A549 (cell line): ENCODE results near the gene ANKAR. TPM values are rescaled to one million over a fixed set of nuclear protein-coding genes. Genes with fewer than 3 reads are reported as not detected.

ENCODE experiments used
- ATAC-seq, 2 experiments: fragments of 200-7000 bp in 1 of 2; fragments of >200 bp in 1 of 2; cut with Nextera tagmentation in 1 of 2; cut with Tn5 transposase in 1 of 2; 3 replicates each; pipeline versions ENCODE4 v1.8.0 to v1.9.1; 2018 to 2020; ENCODE audit warnings: mild to moderate bottlenecking in 1 of 2, moderate library complexity in 1 of 2
- CTCF ChIA-PET: fragments of 300-600 bp; sonication (Branson Sonifier 250); formaldehyde crosslinking; extraction: SDS; loops from one replicate; lab custom pipeline; 2021; ENCODE audit warnings: antibody characterized with exemption, inconsistent platforms; lab: Yijun Ruan, JAX
- POLR2A ChIA-PET: fragments of 350-600 bp; formaldehyde crosslinking; extraction: SDS; loops from one replicate; lab custom pipeline; 2021; ENCODE audit warnings: antibody characterized with exemption, inconsistent platforms; lab: Yijun Ruan, JAX
- DNase-seq, 2 experiments: peaks; one replicate each; pipeline versions ENCODE4 v3.0.0 to v3.0.0-alpha.2; 2011 to 2016; ENCODE audit warnings: low read depth in 1 of 2, low spot score in 1 of 2
- FAIRE-seq: peaks from 2 replicates; lab custom pipeline; 2011; peaks lifted over from hg19 to GRCh38; lab: Jason Lieb, UNC
- H3K27ac ChIP-seq, 2 experiments: fragments of >200 bp; sonication (Bioruptor Twin); formaldehyde crosslinking; 3 replicates each; pipeline ENCODE4 v1.5.1; 2016 to 2017
- H3K4me1 ChIP-seq: fragments of >200 bp; sonication (Bioruptor Twin); formaldehyde crosslinking; 3 replicates; pipeline ENCODE4 v1.6.1; 2016
- H3K4me2 ChIP-seq: fragments of >200 bp; sonication (Bioruptor Twin); formaldehyde crosslinking; 3 replicates; pipeline ENCODE4 v1.6.1; 2016
- H3K4me3 ChIP-seq: fragments of >200 bp; sonication (Bioruptor Twin); formaldehyde crosslinking; 3 replicates; pipeline ENCODE4 v1.5.1; 2016
- H3K9me3 ChIP-seq: fragments of >200 bp; sonication (Bioruptor Twin); formaldehyde crosslinking; 3 replicates; pipeline ENCODE4 v1.6.1; 2016
- CBX8 ChIP-seq: fragments of 200-600 bp; sonication (generic); IDR thresholded peaks from 2 replicates; pipeline ENCODE4 v1.6.1; 2016
- CHD2 ChIP-seq: fragments of 150-350 bp; IDR thresholded peaks from 2 replicates; pipeline ENCODE4 v1.6.1; 2014; ENCODE audit warnings: low read length; ENCODE audit not compliant: partially characterized antibody
- EHF ChIP-seq: fragments of 250-450 bp; sonication (Bioruptor Pico); IDR thresholded peaks from 2 replicates; pipeline ENCODE4 v1.5.0; 2020; ENCODE audit warnings: mild to moderate bottlenecking
- FOSL2 ChIP-seq, 2 experiments: fragments of 450-650 bp in 1 of 2; fragments of >200 bp in 1 of 2; sonication (Bioruptor Twin) in 1 of 2; formaldehyde crosslinking; IDR thresholded peaks; 2 replicates each; pipeline versions ENCODE4 v1.5.0 to v1.6.1; 2016 to 2020; ENCODE audit warnings: mild to moderate bottlenecking in 1 of 2, moderate library complexity in 1 of 2
- GATA3 ChIP-seq: IDR thresholded peaks from 2 replicates; pipeline ENCODE4 v1.6.1; 2012; ENCODE audit warnings: borderline replicate concordance
- HEYL ChIP-seq: fragments of 250-450 bp; sonication (Bioruptor Pico); IDR thresholded peaks from 2 replicates; pipeline ENCODE4 v1.8.0; 2021; ENCODE audit warnings: mild to moderate bottlenecking, moderate library complexity
- HOXB13 ChIP-seq: fragments of 250-450 bp; sonication (Bioruptor Pico); IDR thresholded peaks from 2 replicates; pipeline ENCODE4 v1.5.0; 2020; ENCODE audit warnings: low read depth, mild to moderate bottlenecking, moderate library complexity
- HOXB5 ChIP-seq: fragments of 250-450 bp; sonication (Bioruptor Pico); IDR thresholded peaks from 2 replicates; pipeline ENCODE4 v1.5.0; 2020; ENCODE audit warnings: mild to moderate bottlenecking, moderate library complexity
- NPAS2 ChIP-seq: fragments of 250-450 bp; sonication (Bioruptor Pico); IDR thresholded peaks from 2 replicates; pipeline ENCODE4 v1.8.0; 2022; ENCODE audit warnings: mild to moderate bottlenecking, moderate library complexity, borderline replicate concordance
- NR3C1 ChIP-seq: fragments of >200 bp; sonication (Bioruptor Twin); formaldehyde crosslinking; IDR thresholded peaks from 3 replicates; pipeline ENCODE4 v1.6.1; 2017
- PBX3 ChIP-seq: IDR thresholded peaks from 2 replicates; pipeline ENCODE4 v1.6.1; 2012
- POLR2A ChIP-seq: IDR thresholded peaks from 2 replicates; pipeline ENCODE4 v1.6.1; 2012; ENCODE audit warnings: mild to moderate bottlenecking, low read length
- POLR2AphosphoS2 ChIP-seq: conservative IDR thresholded peaks from 2 replicates; pipeline ENCODE4 v1.6.1; 2012; ENCODE audit warnings: low read length, improper control_type of control experiment, inconsistent platforms
- RARB ChIP-seq: fragments of 250-450 bp; sonication (Bioruptor Pico); IDR thresholded peaks from 2 replicates; pipeline ENCODE4 v1.8.0; 2021; ENCODE audit warnings: mild to moderate bottlenecking, moderate library complexity
- RFX5 ChIP-seq: fragments of 450-650 bp; IDR thresholded peaks from 2 replicates; pipeline ENCODE4 v1.7.1; 2014; ENCODE audit warnings: antibody characterized with exemption, mild to moderate bottlenecking, moderate library complexity
- RNF2 ChIP-seq: fragments of 200-600 bp; sonication (generic); IDR thresholded peaks from 2 replicates; pipeline ENCODE4 v1.6.1; 2016; ENCODE audit warnings: low read depth, mild to moderate bottlenecking, antibody characterized with exemption, moderate library complexity, borderline replicate concordance
- TFCP2L1 ChIP-seq: fragments of 250-450 bp; sonication (Bioruptor Pico); IDR thresholded peaks from 2 replicates; pipeline ENCODE4 v1.5.0; 2021; ENCODE audit warnings: mild to moderate bottlenecking
- TP53 ChIP-seq: fragments of 250-450 bp; sonication (Bioruptor Pico); IDR thresholded peaks from 2 replicates; pipeline ENCODE4 v1.5.0; 2021; ENCODE audit warnings: mild to moderate bottlenecking, moderate library complexity
- ZC3H11A ChIP-seq: fragments of 450-650 bp; IDR thresholded peaks from 2 replicates; pipeline ENCODE4 v1.6.1; 2014; ENCODE audit warnings: antibody characterized with exemption, mild to moderate bottlenecking
- ZFP36 ChIP-seq: fragments of 450-650 bp; IDR thresholded peaks from 2 replicates; pipeline ENCODE4 v1.6.1; 2014; ENCODE audit warnings: borderline replicate concordance; ENCODE audit not compliant: partially characterized antibody
- ZNF302 ChIP-seq: fragments of 250-450 bp; sonication (Bioruptor Pico); IDR thresholded peaks from 2 replicates; pipeline ENCODE4 v1.9.0; 2021; ENCODE audit warnings: inconsistent platforms, mild to moderate bottlenecking, moderate library complexity
- ZSCAN20 ChIP-seq: fragments of 250-450 bp; sonication (Bioruptor Pico); IDR thresholded peaks from 2 replicates; pipeline ENCODE4 v1.8.0; 2022; ENCODE audit warnings: mild to moderate bottlenecking, moderate library complexity
- WGBS: methylation state at CpG from one replicate; pipeline ENCODE4 v1.1.6; 2017; ENCODE audit errors: missing lambda C conversion rate; 5-methylcytosine and 5-hydroxymethylcytosine counted together
- polyA plus RNA-seq, 4 experiments: library from polyadenylated mRNA; depleted of rRNA in 3 of 4; stranded (reverse); fragments of >200 nt; fragmentation: RNase III in 1 of 4; extraction: RNeasy Plus Mini Kit Qiagen cat#74134 plus additional on column Dnase treatment in 1 of 4; gene quantifications; 2 replicates in 3 of 4; 3 replicates in 1 of 4; pipeline ENCODE4 v1.2.3, GENCODE V29; 2011 to 2017
- TF ChIP-seq, protein P1 (sequence below): fragments of >200 bp; sonication (Bioruptor Twin); formaldehyde crosslinking; IDR thresholded peaks from 2 replicates; pipeline ENCODE4 v1.6.1; 2016
- TF ChIP-seq, protein P2 (sequence below): fragments of 250-450 bp; sonication (Bioruptor Pico); IDR thresholded peaks from 2 replicates; pipeline ENCODE4 v1.5.0; 2020; ENCODE audit warnings: low read depth, mild to moderate bottlenecking, moderate library complexity

Gene ANKAR
- polyA plus RNA-seq, 2 of the 4 experiments (the other 2 are of a cell fraction): 2.2 to 4.8 TPM

- no peak for FAIRE-seq
- POLR2A ChIA-PET: interaction anchor here (0.7 kb wide), 1 partner anchor 43 kb away, joined by 3 read pairs; no protein-coding TSS in a partner anchor
- H3K4me2 ChIP-seq: no peak overlapping the region
- no peak for DNase-seq
- H3K27ac ChIP-seq: no peak overlapping the region
- CTCF ChIA-PET: interaction anchor here (1.2 to 3.0 kb wide), 2 partner anchors 10 to 14 kb away, joined by 3 to 14 read pairs; partner anchors contain the start of gene ANKAR
- ATAC-seq: no peak
- H3K9me3 ChIP-seq: no peaks in the 10 kb centered on the region
- TF ChIP-seq CBX8 (no peak), FOSL2 (IDR thresholded peaks at IDR 0.05) (no peak), FOSL2 (CRISPR knock-in tag; IDR thresholded peaks at IDR 0.05) (no peak), ZSCAN20 (CRISPR knock-in tag) (no peak), RARB (CRISPR knock-in tag) (no peak), RFX5 (no peak), ZFP36 (no peak), NR3C1 (no peak), HOXB5 (no peak), RNF2 (no peak), ZC3H11A (no peak), POLR2AphosphoS2 (no peak), HEYL (CRISPR knock-in tag) (no peak), CHD2 (no peak)
- TF ChIP-seq, protein P1, sequence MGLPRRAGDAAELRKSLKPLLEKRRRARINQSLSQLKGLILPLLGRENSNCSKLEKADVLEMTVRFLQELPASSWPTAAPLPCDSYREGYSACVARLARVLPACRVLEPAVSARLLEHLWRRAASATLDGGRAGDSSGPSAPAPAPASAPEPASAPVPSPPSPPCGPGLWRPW: no peak
- no peaks in the 10 kb centered on the region for H3K4me1 ChIP-seq
- 92% methylated on average over 1 of the region's 1 CpG for WGBS
- no peak overlapping the region for H3K4me3 ChIP-seq
Measured at GRCh38 chr2:189684811-189685210, 10.3 kb downstream of the ANKAR start.

GRCh38 chr2:189685540-189686229 lies 11.2 kb downstream of the ANKAR start:
- 67% methylated on average over 2 of the region's 2 CpGs for WGBS
- Histone ChIP-seq H3K4me3 (no peak overlapping the region), H3K27ac (no peak overlapping the region), H3K9me3 (no peaks in the 10 kb centered on the region), H3K4me1 (no peaks in the 10 kb centered on the region), H3K4me2 (no peak overlapping the region)
- ATAC-seq: no peak
- FAIRE-seq: no peak
- TF ChIP-seq TFCP2L1 (no peak), PBX3 (no peak), TP53 (CRISPR knock-in tag) (no peak), EHF (CRISPR knock-in tag) (no peak), RFX5 (no peak), NPAS2 (no peak), ZNF302 (CRISPR knock-in tag) (no peak), GATA3 (no peak), ZSCAN20 (CRISPR knock-in tag) (no peak), POLR2A (no peak), HOXB13 (CRISPR knock-in tag) (no peak)
- TF ChIP-seq, protein P1: no peak
- TF ChIP-seq, protein P2, sequence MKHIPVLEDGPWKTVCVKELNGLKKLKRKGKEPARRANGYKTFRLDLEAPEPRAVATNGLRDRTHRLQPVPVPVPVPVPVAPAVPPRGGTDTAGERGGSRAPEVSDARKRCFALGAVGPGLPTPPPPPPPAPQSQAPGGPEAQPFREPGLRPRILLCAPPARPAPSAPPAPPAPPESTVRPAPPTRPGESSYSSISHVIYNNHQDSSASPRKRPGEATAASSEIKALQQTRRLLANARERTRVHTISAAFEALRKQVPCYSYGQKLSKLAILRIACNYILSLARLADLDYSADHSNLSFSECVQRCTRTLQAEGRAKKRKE (CRISPR knock-in tag): no peak
- no peak for DNase-seq
- CTCF ChIA-PET: interaction anchor here (3.0 to 4.0 kb wide), 2 partner anchors 11 to 13 kb away, joined by 11 to 14 read pairs; partner anchors contain the start of gene ANKAR
- POLR2A ChIA-PET: no interaction called here
